Right cardiac atrium (tissue), 5 donors: Measurements from ENCODE around the gene TTC7B. TPM values are rescaled to one million over a fixed set of nuclear protein-coding genes. Genes with fewer than 3 reads are reported as not detected.
"Not testable (repeated sequence)": the region's sequence is repeated elsewhere in the genome, so short reads cannot be mapped to it uniquely, and the experiment has no call there.

ENCODE experiments used
- ATAC-seq, 2 donors: fragments of 200-7000 bp; cut with Tn5 transposase; one replicate each; pipeline versions ENCODE4 v1.8.0 to v1.9.1; 2020; ENCODE audit warnings: moderate library complexity in 2 of 2, mild to moderate bottlenecking in 1 of 2
- DNase-seq, 3 donors: peaks; one replicate each; pipeline ENCODE4 v3.0.0-alpha.2; 2020
- H3K27ac ChIP-seq: one replicate; pipeline ENCODE4 v1.5.1; 2013; ENCODE audit warnings: mild to moderate bottlenecking, low read length, control low read depth, moderate library complexity
- H3K27me3 ChIP-seq: one replicate; pipeline ENCODE4 v1.6.1; 2013; ENCODE audit not compliant: control insufficient read depth, insufficient read depth
- H3K4me1 ChIP-seq: one replicate; pipeline ENCODE4 v1.6.1; 2013; ENCODE audit warnings: low read length; ENCODE audit not compliant: control insufficient read depth, insufficient read depth
- H3K4me3 ChIP-seq: one replicate; pipeline ENCODE4 v1.5.1; 2013; ENCODE audit warnings: low read length, control low read depth
- H3K9me3 ChIP-seq: one replicate; pipeline ENCODE4 v1.6.1; 2013; ENCODE audit warnings: low read length; ENCODE audit not compliant: control insufficient read depth
- WGBS: extraction: QIAGEN DNeasy Blood & Tissue Kit; methylation state at CpG from one replicate; pipeline ENCODE4 v1.1.7; 2013; 5-methylcytosine and 5-hydroxymethylcytosine counted together
- intact Hi-C, 4 donors: fragments of 100-400 bp; cut with DNase I; formaldehyde crosslinking; loops; one replicate each; pipeline versions ENCODE4 v1.11.0 to v1.14.0; 2022 to 2023
- polyA plus RNA-seq: library from polyadenylated mRNA; stranded (reverse); fragments of 200-250 nt; gene quantifications from one replicate; pipeline ENCODE4 v1.2.3, GENCODE V29; 2013
- total RNA-seq, 4 donors: library from RNA; stranded (reverse); fragmentation: NEBNext Ultra II Directional; extraction: Animal tissue kit (Norgen Biotek cat#: 25700); gene quantifications; one replicate each; pipeline ENCODE4 v1.2.1, GENCODE V29; 2021
- donor health status: healthy with polysubstance abuse.
- donor health status: DM: no; HTN: yes; CAD: no.
- donor health status: DM: no; HTN: no; CAD: no.
- donor health status: DM: no; HTN: yes; CAD: no; lungs with severe emphysema.
- donor health status: DM: yes; HTN: yes; CAD: no.

TTC7B gene
- total and polyA plus RNA-seq, 5 donors, result 38.1 to 88.7 (median 82.8) TPM

GRCh38 chr14:90848944-90849731, 32.9 kb upstream of the TTC7B start:
- Histone ChIP-seq H3K4me3 (no peak overlapping the region), H3K9me3 (no peaks in the 10 kb centered on the region), H3K27ac (no peak overlapping the region), H3K4me1 (peaks cover 6% of the 10 kb centered on the region), H3K27me3 (no peaks in the 10 kb centered on the region)
- ATAC-seq (no peak), DNase-seq (no peak)
- 92% methylated on average over 17 of the region's 17 CpGs for WGBS
- intact Hi-C loops, result no loop called here

- Histone ChIP-seq H3K9me3 (no peaks in the 10 kb centered on the region), H3K4me3 (no peak overlapping the region), H3K27ac (no peak overlapping the region), H3K27me3 (no peaks in the 10 kb centered on the region), H3K4me1 (peaks cover 6% of the 10 kb centered on the region)
- 94% methylated on average over 4 of the region's 4 CpGs for WGBS
- DNase-seq (no peak), ATAC-seq (no peak)
- intact Hi-C loops, result no loop called here
These were observed 30.3 kb upstream of the TTC7B start for GRCh38 chr14:90846511-90846910.

GRCh38 chr14:90844321-90844720, 28.1 kb upstream of the TTC7B start:
- ATAC-seq (no peak), DNase-seq (no peak)
- WGBS, result 57% methylated on average over 3 of the region's 3 CpGs
- no peak overlapping the region for H3K4me3 ChIP-seq
- H3K27ac ChIP-seq, result no peak overlapping the region
- intact Hi-C loops, result no loop called here
- H3K9me3 ChIP-seq, result no peaks in the 10 kb centered on the region
- H3K4me1 ChIP-seq, result no peaks in the 10 kb centered on the region
- H3K27me3 ChIP-seq, result no peaks in the 10 kb centered on the region

- Histone ChIP-seq H3K4me3 (no peak overlapping the region), H3K27me3 (no peaks in the 10 kb centered on the region), H3K27ac (no peak overlapping the region), H3K9me3 (no peaks in the 10 kb centered on the region), H3K4me1 (no peaks in the 10 kb centered on the region)
- 35% methylated on average over 6 of the region's 6 CpGs for WGBS
- intact Hi-C loops, result no loop called here
- DNase-seq, result no peak
- no peak for ATAC-seq
These were observed 26.5 kb upstream of the TTC7B start for GRCh38 chr14:90842726-90843125.

GRCh38 chr14:90840667-90841066, 24.4 kb upstream of the TTC7B start:
- intact Hi-C loops, H3K4me3 ChIP-seq, H3K4me1 ChIP-seq, H3K9me3 ChIP-seq, ATAC-seq, H3K27me3 ChIP-seq, DNase-seq, H3K27ac ChIP-seq: not testable (repeated sequence)
- 95% methylated on average over 4 of the region's 4 CpGs for WGBS

- no peaks in the 10 kb centered on the region for H3K9me3 ChIP-seq
- 88% methylated on average over 3 of the region's 3 CpGs for WGBS
- H3K4me1 ChIP-seq, result no peaks in the 10 kb centered on the region
- H3K27me3 ChIP-seq, result no peaks in the 10 kb centered on the region
- H3K4me3 ChIP-seq, result no peak overlapping the region
- H3K27ac ChIP-seq, result peak overlapping the region; percentile 74
- ATAC-seq, result no peak
- no peak for DNase-seq
- intact Hi-C loops, result no loop called here
These were observed 23.6 kb upstream of the TTC7B start for GRCh38 chr14:90839889-90840266.

GRCh38 chr14:90839024-90839888, 23.0 kb upstream of the TTC7B start:
- Histone ChIP-seq H3K9me3 (no peaks in the 10 kb centered on the region), H3K4me3 (no peak overlapping the region), H3K4me1 (no peaks in the 10 kb centered on the region), H3K27me3 (no peaks in the 10 kb centered on the region), H3K27ac (peak overlapping the region; percentile 94)
- 36% methylated on average over 10 of the region's 10 CpGs for WGBS
- ATAC-seq (peak; percentile 91 to 95), DNase-seq (peak; percentile 64 to 88 (median 86))
- intact Hi-C loops, result no loop called here

- intact Hi-C loops, H3K27ac ChIP-seq, ATAC-seq, H3K4me1 ChIP-seq, H3K9me3 ChIP-seq, H3K27me3 ChIP-seq, H3K4me3 ChIP-seq, DNase-seq: not testable (repeated sequence)
- WGBS, result 85% methylated on average over 8 of the region's 8 CpGs
These were observed 22.3 kb upstream of the TTC7B start for GRCh38 chr14:90838531-90838930.

- DNase-seq, result no peak
- Histone ChIP-seq H3K4me1 (no peaks in the 10 kb centered on the region), H3K4me3 (no peak overlapping the region), H3K9me3 (no peaks in the 10 kb centered on the region), H3K27me3 (no peaks in the 10 kb centered on the region), H3K27ac (no peak overlapping the region)
- no peak for ATAC-seq
- intact Hi-C loops, result no loop called here
- 96% methylated on average over 9 of the region's 9 CpGs for WGBS
These were observed 21.1 kb upstream of the TTC7B start for GRCh38 chr14:90837355-90837754.

GRCh38 chr14:90836692-90837063, 20.4 kb upstream of the TTC7B start:
- 92% methylated on average over 7 of the region's 7 CpGs for WGBS
- no peaks in the 10 kb centered on the region for H3K4me1 ChIP-seq
- H3K9me3 ChIP-seq, result no peaks in the 10 kb centered on the region
- DNase-seq, result no peak
- no peak for ATAC-seq
- intact Hi-C loops, result no loop called here
- H3K27ac ChIP-seq, result no peak overlapping the region
- no peaks in the 10 kb centered on the region for H3K27me3 ChIP-seq
- H3K4me3 ChIP-seq, result no peak overlapping the region

GRCh38 chr14:90831821-90832220, 15.6 kb upstream of the TTC7B start:
- no peak for ATAC-seq
- intact Hi-C loops, result no loop called here
- Histone ChIP-seq H3K27me3 (no peaks in the 10 kb centered on the region), H3K4me1 (no peaks in the 10 kb centered on the region), H3K9me3 (no peaks in the 10 kb centered on the region), H3K27ac (no peak overlapping the region), H3K4me3 (no peak overlapping the region)
- DNase-seq, result no peak
- 73% methylated on average over 10 of the region's 10 CpGs for WGBS
